Gastroesophageal sphincter (tissue), 4 donors: Measurements from ENCODE around the gene WDR59. TPM values are rescaled to one million over a fixed set of nuclear protein-coding genes. Genes with fewer than 3 reads are reported as not detected.

ENCODE experiments used
- ATAC-seq: fragments of 150-250 bp; one replicate; pipeline ENCODE4 v1.9.1; 2016; ENCODE audit warnings: mild to moderate bottlenecking, moderate library complexity
- H3K27ac ChIP-seq, 4 donors: fragments of 200-600 bp; sonication (generic) in 3 of 4; 1 replicate in 3 of 4; 2 replicates in 1 of 4; pipeline ENCODE4 v1.5.1; 2016 to 2019
- H3K27me3 ChIP-seq: fragments of 200-600 bp; sonication (generic); one replicate; pipeline ENCODE4 v1.5.1; 2019
- H3K36me3 ChIP-seq, 2 donors: fragments of 200-600 bp; sonication (generic); one replicate each; pipeline ENCODE4 v1.5.1; 2019; ENCODE audit warnings: control low read depth in 1 of 2
- H3K4me1 ChIP-seq, 3 donors: fragments of 200-600 bp; sonication (generic); 1 replicate in 2 of 3; 2 replicates in 1 of 3; pipeline ENCODE4 v1.5.1; 2016 to 2019; ENCODE audit warnings: control low read depth in 2 of 3
- H3K4me3 ChIP-seq, 2 donors: fragments of 200-600 bp; sonication (generic); one replicate each; pipeline ENCODE4 v1.5.1; 2019; ENCODE audit warnings: mild to moderate bottlenecking in 1 of 2, moderate library complexity in 1 of 2
- H3K9me3 ChIP-seq, 3 donors: fragments of 200-600 bp; sonication (generic); one replicate each; pipeline ENCODE4 v1.5.1; 2017 to 2019; ENCODE audit warnings: control low read depth in 2 of 3
- EP300 ChIP-seq: sonication (generic); formaldehyde crosslinking; IDR thresholded peaks from one replicate; pipeline ENCODE4 v1.6.1; 2017; ENCODE audit warnings: antibody characterized with exemption, mild to moderate bottlenecking
- POLR2A ChIP-seq, 2 donors: fragments of 450-650 bp; IDR thresholded peaks; one replicate each; pipeline ENCODE4 v1.6.1; 2017; ENCODE audit warnings: antibody characterized with exemption in 2 of 2, mild to moderate bottlenecking in 2 of 2, moderate library complexity in 1 of 2
- POLR2AphosphoS5 ChIP-seq: sonication (generic); formaldehyde crosslinking; IDR thresholded peaks from one replicate; pipeline ENCODE4 v1.6.1; 2017; ENCODE audit warnings: antibody characterized with exemption
- WGBS, 2 donors: methylation state at CpG; one replicate each; pipeline ENCODE4 v1.1.5; 2018; ENCODE audit warnings: low coverage in 1 of 2; 5-methylcytosine and 5-hydroxymethylcytosine counted together
- total RNA-seq, 4 donors: library from RNA; depleted of rRNA; stranded (reverse); fragments of >200 nt; gene quantifications; one replicate each; pipeline ENCODE4 v1.1.0, GENCODE V29; 2016
- TF ChIP-seq, protein P1 (sequence below), 4 experiments: fragments of 200-600 bp in 2 of 4; fragments of 450-650 bp in 2 of 4; sonication (generic) in 1 of 4; IDR thresholded peaks; one replicate each; pipeline ENCODE4 v1.5.1; 2017 to 2019; ENCODE audit warnings: antibody characterized with exemption in 4 of 4, mild to moderate bottlenecking in 2 of 4, moderate library complexity in 2 of 4

Gene WDR59
- total RNA-seq, 4 donors from 2014 or later: 18.4 to 31.3 (median 21.4) TPM

DNA sequence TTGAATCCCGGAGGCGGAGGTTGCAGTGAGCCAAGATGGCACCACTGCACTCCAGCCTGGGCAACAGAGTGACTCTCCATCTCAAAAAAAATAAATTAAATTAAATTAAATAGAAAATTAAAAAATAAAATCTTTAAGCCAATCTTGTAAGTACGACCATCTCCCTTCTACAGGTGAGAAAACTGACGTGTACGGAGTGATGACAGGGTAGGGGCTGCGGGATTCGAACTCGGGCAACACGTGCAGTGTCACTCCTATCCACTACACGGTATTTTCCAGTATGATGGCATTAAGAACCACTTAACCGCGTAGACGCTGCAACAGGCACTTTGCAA, 762 bp downstream of the WDR59 start:
- ATAC-seq: no peak
- no peaks in the 10 kb centered on the region for H3K36me3 ChIP-seq
- peaks cover 0 to 27% (median 0%) of the 10 kb centered on the region in 3 donors for H3K4me1 ChIP-seq
- H3K27me3 ChIP-seq: no peaks in the 10 kb centered on the region
- no peaks in the 10 kb centered on the region for H3K9me3 ChIP-seq
- TF ChIP-seq EP300: no peak
- TF ChIP-seq, protein P1, sequence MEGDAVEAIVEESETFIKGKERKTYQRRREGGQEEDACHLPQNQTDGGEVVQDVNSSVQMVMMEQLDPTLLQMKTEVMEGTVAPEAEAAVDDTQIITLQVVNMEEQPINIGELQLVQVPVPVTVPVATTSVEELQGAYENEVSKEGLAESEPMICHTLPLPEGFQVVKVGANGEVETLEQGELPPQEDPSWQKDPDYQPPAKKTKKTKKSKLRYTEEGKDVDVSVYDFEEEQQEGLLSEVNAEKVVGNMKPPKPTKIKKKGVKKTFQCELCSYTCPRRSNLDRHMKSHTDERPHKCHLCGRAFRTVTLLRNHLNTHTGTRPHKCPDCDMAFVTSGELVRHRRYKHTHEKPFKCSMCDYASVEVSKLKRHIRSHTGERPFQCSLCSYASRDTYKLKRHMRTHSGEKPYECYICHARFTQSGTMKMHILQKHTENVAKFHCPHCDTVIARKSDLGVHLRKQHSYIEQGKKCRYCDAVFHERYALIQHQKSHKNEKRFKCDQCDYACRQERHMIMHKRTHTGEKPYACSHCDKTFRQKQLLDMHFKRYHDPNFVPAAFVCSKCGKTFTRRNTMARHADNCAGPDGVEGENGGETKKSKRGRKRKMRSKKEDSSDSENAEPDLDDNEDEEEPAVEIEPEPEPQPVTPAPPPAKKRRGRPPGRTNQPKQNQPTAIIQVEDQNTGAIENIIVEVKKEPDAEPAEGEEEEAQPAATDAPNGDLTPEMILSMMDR (IDR thresholded peaks at IDR 0.05): no peak
- TF ChIP-seq POLR2AphosphoS5: no peak
- no peak for TF ChIP-seq POLR2A (IDR thresholded peaks at IDR 0.05)
- WGBS, 2 donors: 29% methylated on average over 9 of the region's 13 CpGs; no CpG with 5 or more reads in 1 of the 2 donors
- H3K27ac ChIP-seq: peak overlapping the region in 2 of 4 donors; percentile 83 to 87
- H3K4me3 ChIP-seq: peak overlapping the region; percentile 72 to 86

DNA sequence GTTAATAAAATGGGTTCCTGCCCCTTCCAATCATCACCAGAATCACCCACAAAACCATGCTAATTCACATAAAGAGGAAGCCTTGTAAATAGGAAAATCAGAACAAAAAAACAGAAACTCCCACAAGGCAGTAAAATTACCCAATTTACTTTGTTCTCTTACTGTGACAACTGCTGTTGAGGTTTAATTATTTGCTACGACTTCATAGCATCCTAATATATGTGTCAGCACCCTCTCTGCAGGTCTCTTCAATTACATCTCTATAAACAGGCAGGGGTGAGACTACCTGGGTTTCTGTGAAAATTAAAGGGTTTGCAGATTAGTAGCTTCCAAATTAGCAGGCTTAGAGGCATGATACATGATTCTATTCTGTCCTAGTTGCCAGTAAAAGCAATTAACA, 2.7 kb downstream of the WDR59 start:
- H3K4me1 ChIP-seq: peaks cover 0 to 27% (median 0%) of the 10 kb centered on the region in 3 donors
- H3K9me3 ChIP-seq: no peaks in the 10 kb centered on the region
- no peak for TF ChIP-seq POLR2A (IDR thresholded peaks at IDR 0.05)
- no peak for TF ChIP-seq POLR2AphosphoS5
- no peak for TF ChIP-seq EP300
- TF ChIP-seq, protein P1 (IDR thresholded peaks at IDR 0.05): no peak
- ATAC-seq: no peak
- no peak overlapping the region for H3K4me3 ChIP-seq
- 77 to 100% methylated on average over 1 of the region's 1 CpG for WGBS, 2 donors
- no peaks in the 10 kb centered on the region for H3K27me3 ChIP-seq
- no peak overlapping the region for H3K27ac ChIP-seq
- H3K36me3 ChIP-seq: peaks cover 0 to 16% of the 10 kb centered on the region in 2 donors

DNA sequence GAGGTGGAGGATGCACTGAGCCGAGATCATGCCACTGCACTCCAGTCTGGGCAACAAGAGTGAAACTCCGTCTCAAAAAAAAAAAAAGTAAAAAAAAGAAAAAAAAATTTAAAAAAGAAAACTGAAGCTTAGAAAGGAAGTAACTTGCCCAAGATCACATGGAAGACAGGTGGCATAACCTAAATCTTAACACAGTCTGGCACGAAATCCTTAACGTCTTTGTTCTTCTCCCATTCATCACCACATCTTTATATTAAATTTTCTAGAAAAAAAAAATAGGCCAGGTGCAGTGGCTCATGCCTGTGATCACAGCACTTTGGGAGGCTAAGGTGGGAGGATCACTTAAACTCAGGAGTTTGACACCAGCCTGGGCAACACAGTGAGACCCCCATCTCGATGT, 9.3 kb downstream of the WDR59 start:
- TF ChIP-seq POLR2AphosphoS5: no peak
- TF ChIP-seq, protein P1 (IDR thresholded peaks at IDR 0.05): no peak
- TF ChIP-seq EP300: no peak
- no peaks in the 10 kb centered on the region for H3K9me3 ChIP-seq
- WGBS, 2 donors: 63 to 96% methylated on average over 4 to 5 of the region's 5 CpGs
- no peak for ATAC-seq
- H3K4me3 ChIP-seq: no peak overlapping the region
- no peaks in the 10 kb centered on the region for H3K27me3 ChIP-seq
- H3K36me3 ChIP-seq: peaks cover 0 to 35% of the 10 kb centered on the region in 2 donors
- H3K27ac ChIP-seq: no peak overlapping the region
- H3K4me1 ChIP-seq: no peaks in the 10 kb centered on the region

DNA sequence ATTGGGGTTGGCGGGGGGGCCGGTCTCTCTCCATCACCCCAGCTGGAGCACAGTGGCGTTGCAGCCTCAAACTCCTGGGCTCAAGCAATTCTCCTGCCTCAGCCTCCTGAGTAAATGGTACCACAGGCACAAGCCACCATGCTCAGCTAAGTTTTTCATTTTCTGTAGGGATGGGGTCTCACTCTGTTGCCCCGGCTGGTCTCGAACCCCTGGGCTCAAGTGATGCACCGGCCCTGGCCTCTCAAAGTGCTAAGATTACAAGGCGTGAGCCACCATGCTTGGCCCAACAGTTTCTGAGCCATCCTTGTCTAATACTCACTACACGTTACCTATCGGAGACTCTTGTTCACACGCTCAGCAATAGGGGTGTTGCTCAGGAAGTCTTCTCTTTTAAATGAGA, 11.6 kb downstream of the WDR59 start:
- no peaks in the 10 kb centered on the region for H3K27me3 ChIP-seq
- no peaks in the 10 kb centered on the region for H3K9me3 ChIP-seq
- 87 to 98% methylated on average over 3 to 9 of the region's 10 CpGs for WGBS, 2 donors
- H3K4me3 ChIP-seq: no peak overlapping the region
- no peak for TF ChIP-seq POLR2AphosphoS5
- TF ChIP-seq EP300: no peak
- TF ChIP-seq POLR2A (IDR thresholded peaks at IDR 0.05): no peak
- TF ChIP-seq, protein P1 (IDR thresholded peaks at IDR 0.05): no peak
- H3K27ac ChIP-seq: no peak overlapping the region
- H3K4me1 ChIP-seq: no peaks in the 10 kb centered on the region
- no peak for ATAC-seq
- H3K36me3 ChIP-seq: peaks cover 0 to 28% of the 10 kb centered on the region in 2 donors

DNA sequence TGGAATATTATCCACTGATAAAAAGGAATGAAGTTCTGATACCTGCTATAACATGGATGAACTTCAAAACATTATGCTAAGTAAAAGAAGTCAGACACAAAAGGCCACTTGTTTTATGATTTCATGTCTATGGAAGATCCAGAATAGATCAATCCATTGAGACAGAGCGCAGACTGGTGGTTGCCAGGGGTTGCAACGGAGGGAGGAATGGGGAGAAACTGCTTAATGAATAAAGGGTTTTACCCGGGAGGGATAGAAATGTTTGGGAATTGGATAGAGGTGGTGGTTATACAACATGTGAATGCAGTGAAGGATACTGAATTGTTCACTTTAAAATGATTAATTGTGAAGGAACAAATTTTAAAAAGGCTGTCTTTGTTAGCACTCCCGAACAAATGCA, 30.2 kb downstream of the WDR59 start:
- 81 to 83% methylated on average over 4 of the region's 4 CpGs for WGBS, 2 donors
- no peak overlapping the region for H3K4me3 ChIP-seq
- peaks cover 0 to 86% of the 10 kb centered on the region in 2 donors for H3K36me3 ChIP-seq
- TF ChIP-seq POLR2AphosphoS5 (no peak), EP300 (no peak), POLR2A (IDR thresholded peaks at IDR 0.05) (no peak)
- TF ChIP-seq, protein P1 (IDR thresholded peaks at IDR 0.05): no peak
- no peak for ATAC-seq
- H3K4me1 ChIP-seq: no peaks in the 10 kb centered on the region
- H3K27me3 ChIP-seq: no peaks in the 10 kb centered on the region
- no peaks in the 10 kb centered on the region for H3K9me3 ChIP-seq
- H3K27ac ChIP-seq: no peak overlapping the region
